H1 (cell line): ENCODE results near the gene OR8A1. TPM values are rescaled to one million over a fixed set of nuclear protein-coding genes. Genes with fewer than 3 reads are reported as not detected.

ENCODE experiments used
- CTCF ChIA-PET: fragments of 300-600 bp; sonication (Branson Sonifier 250); formaldehyde crosslinking; loops from one replicate; lab custom pipeline; 2021; ENCODE audit not compliant: partially characterized antibody; lab: Charles Lee
- POLR2A ChIA-PET: fragments of 300-600 bp; sonication (Branson Sonifier 250); formaldehyde crosslinking; loops from one replicate; lab custom pipeline; 2021; ENCODE audit warnings: inconsistent platforms; ENCODE audit not compliant: partially characterized antibody; lab: Charles Lee
- DNase-seq, 2 experiments: peaks; one replicate each; pipeline versions ENCODE4 v3.0.0 to v3.0.0-alpha.2; 2010 to 2022; ENCODE audit warnings: low spot score in 2 of 2, low read depth in 1 of 2, mixed read lengths in 1 of 2
- FAIRE-seq: peaks from 2 replicates; lab custom pipeline; 2011; peaks lifted over from hg19 to GRCh38; lab: Jason Lieb, UNC
- H2AFZ ChIP-seq: 2 replicates; pipeline ENCODE4 v1.8.1; 2012; ENCODE audit warnings: low read length, inconsistent platforms
- H2AK5ac ChIP-seq: 2 replicates; pipeline ENCODE4 v1.6.1; 2013; ENCODE audit warnings: low read depth, low read length
- H2BK120ac ChIP-seq: replicated peaks from 2 replicates; pipeline ENCODE3; 2013; ENCODE audit warnings: low read depth, low read length, inconsistent platforms
- H2BK12ac ChIP-seq: 2 replicates; pipeline ENCODE4 v1.6.1; 2013; ENCODE audit warnings: low read depth, low read length
- H2BK15ac ChIP-seq: 2 replicates; pipeline ENCODE4 v1.6.1; 2013; ENCODE audit warnings: low read length
- H2BK20ac ChIP-seq: 2 replicates; pipeline ENCODE4 v1.6.1; 2013; ENCODE audit warnings: low read length
- H2BK5ac ChIP-seq: 2 replicates; pipeline ENCODE4 v1.6.1; 2013; ENCODE audit warnings: low read depth, low read length
- H3K14ac ChIP-seq: 2 replicates; pipeline ENCODE4 v1.6.1; 2013; ENCODE audit warnings: inconsistent platforms; ENCODE audit not compliant: insufficient read length
- H3K18ac ChIP-seq: 2 replicates; pipeline ENCODE4 v1.6.1; 2013; ENCODE audit warnings: low read length; ENCODE audit errors: extremely low read depth
- H3K23ac ChIP-seq: 2 replicates; pipeline ENCODE4 v1.6.1; 2013; ENCODE audit warnings: inconsistent platforms; ENCODE audit not compliant: insufficient read length
- H3K23me2 ChIP-seq: 2 replicates; pipeline ENCODE4 v1.6.1; 2013; ENCODE audit warnings: low read depth, low read length
- H3K27ac ChIP-seq: 2 replicates; pipeline ENCODE4 v1.6.1; 2011; ENCODE audit warnings: low read depth, low read length, inconsistent platforms
- H3K27me3 ChIP-seq, 4 experiments: replicated peaks in 1 of 4; 1 replicate in 1 of 4; 2 replicates in 3 of 4; pipeline versions ENCODE4 v1.6.1 to v1.8.1; 2011 to 2013; ENCODE audit warnings: low read length in 3 of 4, mild to moderate bottlenecking in 3 of 4, inconsistent platforms in 2 of 4, mixed read lengths in 2 of 4, moderate library complexity in 1 of 4; ENCODE audit not compliant: control insufficient read depth in 3 of 4, insufficient read depth in 3 of 4; ENCODE audit errors: extremely low read depth in 1 of 4
- H3K36me3 ChIP-seq, 4 experiments: 2 replicates each; pipeline versions ENCODE4 v1.6.1 to v1.8.1; 2011 to 2013; ENCODE audit warnings: mild to moderate bottlenecking in 4 of 4, low read length in 3 of 4, moderate library complexity in 2 of 4, control low read depth in 1 of 4, inconsistent platforms in 1 of 4; ENCODE audit not compliant: insufficient read depth in 4 of 4, control insufficient read depth in 2 of 4
- H3K4ac ChIP-seq: replicated peaks from 2 replicates; pipeline ENCODE3; 2013; ENCODE audit warnings: low read length, low read depth, mixed read lengths, inconsistent platforms; ENCODE audit not compliant: insufficient read length
- H3K4me1 ChIP-seq, 4 experiments: replicated peaks in 1 of 4; 1 replicate in 1 of 4; 2 replicates in 3 of 4; pipeline versions ENCODE4 v1.6.1 to v1.8.1; 2011 to 2013; ENCODE audit warnings: low read length in 3 of 4, inconsistent platforms in 2 of 4, mixed read lengths in 1 of 4; ENCODE audit not compliant: insufficient read depth in 4 of 4, control insufficient read depth in 3 of 4
- H3K4me2 ChIP-seq, 2 experiments: 2 replicates each; pipeline versions ENCODE4 v1.6.1 to v1.8.1; 2011 to 2013; ENCODE audit warnings: low read depth in 2 of 2, low read length in 2 of 2, control low read depth in 1 of 2, inconsistent platforms in 1 of 2, mild to moderate bottlenecking in 1 of 2; ENCODE audit not compliant: insufficient read depth in 1 of 2
- H3K4me3 ChIP-seq, 4 experiments: fragments of 200-600, 300-600 bp in 1 of 4; sonication (generic), shearing (Covaris generic), sonication (Bioruptor Twin) in 1 of 4; 2 replicates each; pipeline versions ENCODE4 v1.5.1 to v1.8.1; 2011 to 2016; ENCODE audit warnings: low read length in 4 of 4, low read depth in 3 of 4, control low read depth in 2 of 4, inconsistent platforms in 2 of 4, mild to moderate bottlenecking in 2 of 4, mixed read lengths in 1 of 4, moderate library complexity in 1 of 4; ENCODE audit not compliant: insufficient read depth in 2 of 4; ENCODE audit errors: extremely low read depth in 1 of 4
- H3K56ac ChIP-seq: replicated peaks from 2 replicates; pipeline ENCODE3; 2013; ENCODE audit warnings: low read depth, mild to moderate bottlenecking, mixed read lengths, low read length, inconsistent platforms; ENCODE audit not compliant: insufficient read length
- H3K79me1 ChIP-seq: 2 replicates; pipeline ENCODE4 v1.6.1; 2013; ENCODE audit warnings: low read depth, low read length, control low read depth
- H3K79me2 ChIP-seq, 2 experiments: 2 replicates each; pipeline versions ENCODE4 v1.6.1 to v1.8.1; 2012 to 2013; ENCODE audit warnings: low read length in 2 of 2, mild to moderate bottlenecking in 2 of 2, inconsistent platforms in 1 of 2; ENCODE audit not compliant: insufficient read depth in 2 of 2, control insufficient read depth in 1 of 2
- H3K9ac ChIP-seq, 4 experiments: replicated peaks in 1 of 4; 1 replicate in 1 of 4; 2 replicates in 3 of 4; pipeline versions ENCODE4 v1.6.1 to v1.8.1; 2011 to 2013; ENCODE audit warnings: low read depth in 3 of 4, low read length in 3 of 4, control low read depth in 2 of 4, mild to moderate bottlenecking in 2 of 4, moderate library complexity in 2 of 4, inconsistent platforms in 1 of 4; ENCODE audit errors: extremely low read depth in 1 of 4
- H3K9me3 ChIP-seq, 2 experiments: 2 replicates each; pipeline versions ENCODE4 v1.6.1 to v1.8.1; 2012 to 2013; ENCODE audit warnings: mild to moderate bottlenecking in 2 of 2, moderate library complexity in 2 of 2, control low read depth in 1 of 2, inconsistent platforms in 1 of 2, low read depth in 1 of 2, low read length in 1 of 2, mixed read lengths in 1 of 2; ENCODE audit not compliant: insufficient read depth in 2 of 2
- H4K20me1 ChIP-seq, 2 experiments: replicated peaks in 1 of 2; 2 replicates each; pipeline versions ENCODE3 to v1.8.1; 2011 to 2013; ENCODE audit warnings: inconsistent platforms in 2 of 2, low read length in 2 of 2, mild to moderate bottlenecking in 1 of 2; ENCODE audit not compliant: insufficient read depth in 2 of 2, control insufficient read depth in 1 of 2
- H4K5ac ChIP-seq: 2 replicates; pipeline ENCODE4 v1.6.1; 2013; ENCODE audit warnings: low read length, low read depth, mixed read lengths, inconsistent platforms; ENCODE audit not compliant: insufficient read length
- H4K8ac ChIP-seq: 2 replicates; pipeline ENCODE4 v1.8.0; 2013; ENCODE audit warnings: mild to moderate bottlenecking, moderate library complexity, low read length, inconsistent platforms; ENCODE audit not compliant: insufficient read depth; ENCODE audit errors: extremely low read depth
- H4K91ac ChIP-seq: replicated peaks from 2 replicates; pipeline ENCODE3; 2013; ENCODE audit warnings: low read length, mixed read lengths, inconsistent platforms; ENCODE audit not compliant: insufficient read length
- ASH2L ChIP-seq: fragments of 200-600, 300-600 bp; sonication (generic); IDR thresholded peaks from one replicate; pipeline ENCODE4 v1.7.1; 2017; ENCODE audit warnings: low read length
- BCL11A ChIP-seq, 2 experiments: IDR thresholded peaks; one replicate each; pipeline ENCODE4 v1.6.1; 2011; ENCODE audit warnings: low read depth in 2 of 2, low read length in 2 of 2, mild to moderate bottlenecking in 2 of 2
- BRCA1 ChIP-seq: IDR thresholded peaks from 2 replicates; pipeline ENCODE4 v1.6.1; 2012; ENCODE audit warnings: low read depth, low read length, improper control_type of control experiment
- CBX5 ChIP-seq: fragments of 300-800, 300-1000 bp; sonication (generic); IDR thresholded peaks from 2 replicates; pipeline ENCODE4 v1.7.1; 2016; ENCODE audit warnings: antibody characterized with exemption, low read length, low read depth
- CHD2 ChIP-seq: IDR thresholded peaks from 2 replicates; pipeline ENCODE4 v1.6.1; 2012; ENCODE audit warnings: low read length, improper control_type of control experiment
- HDAC2 ChIP-seq, 2 experiments: fragments of 300-600 bp in 1 of 2; sonication (generic) in 1 of 2; IDR thresholded peaks; 2 replicates each; pipeline ENCODE4 v1.6.1; 2011 to 2012; ENCODE audit warnings: low read depth in 2 of 2, low read length in 2 of 2, mild to moderate bottlenecking in 2 of 2, moderate library complexity in 2 of 2, borderline replicate concordance in 1 of 2, inconsistent platforms in 1 of 2
- KDM1A ChIP-seq: fragments of 200-600, 300-600 bp; sonication (generic); IDR thresholded peaks from 2 replicates; pipeline ENCODE4 v1.7.1; 2016; ENCODE audit warnings: mild to moderate bottlenecking, low read length, borderline replicate concordance
- KDM4A ChIP-seq: IDR thresholded peaks from one replicate; pipeline ENCODE4 v1.7.1; 2012; ENCODE audit warnings: low read depth, mild to moderate bottlenecking, moderate library complexity, low read length, inconsistent platforms; ENCODE audit not compliant: severe bottlenecking
- POLR2A ChIP-seq, 2 experiments: IDR thresholded peaks; 1 replicate in 1 of 2; 2 replicates in 1 of 2; pipeline ENCODE4 v1.6.1; 2011; ENCODE audit warnings: low read depth in 2 of 2, low read length in 2 of 2, mild to moderate bottlenecking in 2 of 2; ENCODE audit errors: control extremely low read depth in 1 of 2
- RBBP5 ChIP-seq: IDR thresholded peaks from 2 replicates; pipeline ENCODE4 v1.7.1; 2012; ENCODE audit warnings: low read depth, mild to moderate bottlenecking, inconsistent platforms, low read length, moderate library complexity, borderline replicate concordance
- RXRA ChIP-seq: IDR thresholded peaks from 2 replicates; pipeline ENCODE4 v1.6.1; 2011; ENCODE audit warnings: low read depth, mild to moderate bottlenecking, low read length, moderate library complexity; ENCODE audit not compliant: insufficient read depth
- SRF ChIP-seq: IDR thresholded peaks from 2 replicates; pipeline ENCODE4 v1.6.1; 2011; ENCODE audit warnings: mild to moderate bottlenecking, low read depth, low read length, moderate library complexity
- WGBS, 2 experiments: shearing (Covaris generic) in 1 of 2; methylation state at CpG; one replicate each; pipeline versions ENCODE4 v1.1.6 to v1.1.7; 2013 to 2015; ENCODE audit warnings: low lambda C conversion rate in 2 of 2, mixed read lengths in 2 of 2, inconsistent platforms in 1 of 2, low coverage in 1 of 2, missing lambda C conversion rate in 1 of 2; ENCODE audit not compliant: insufficient replicate concordance in 2 of 2, insufficient coverage in 1 of 2, insufficient read length in 1 of 2; ENCODE audit errors: extremely low coverage in 1 of 2, missing lambda C conversion rate in 1 of 2; 5-methylcytosine and 5-hydroxymethylcytosine counted together
- polyA plus RNA-seq, 7 experiments: library from polyadenylated mRNA; depleted of rRNA in 3 of 7; stranded (reverse) in 5 of 7; unstranded in 2 of 7; fragments of >200 nt in 5 of 7; fragments of 200-250 nt in 2 of 7; gene quantifications; 1 replicate in 5 of 7; 2 replicates in 1 of 7; 4 replicates in 1 of 7; pipeline versions ENCODE4 v1.2.1 to v1.2.3, GENCODE V29; 2011 to 2013; ENCODE audit warnings: missing spikeins in 2 of 7, mixed read lengths in 2 of 7
- total RNA-seq: library from RNA; stranded (reverse); fragmentation: NEBNext Ultra II Directional; extraction: Animal tissue kit (Norgen Biotek cat#: 25700); gene quantifications from 2 replicates; pipeline ENCODE4 v1.2.1, GENCODE V29; 2021
- TF ChIP-seq, protein P1 (sequence below): IDR thresholded peaks from 2 replicates; pipeline ENCODE4 v1.6.1; 2011; ENCODE audit warnings: low read depth, mild to moderate bottlenecking, low read length; ENCODE audit not compliant: insufficient read depth
- TF ChIP-seq, protein P2 (sequence below): IDR thresholded peaks from 2 replicates; pipeline ENCODE4 v1.6.1; 2012; ENCODE audit warnings: inconsistent platforms

The OR8A1 gene
- total and polyA plus RNA-seq, 2 of the 8 experiments (the other 6 are each of a cell fraction or from before 2014, with no cell fraction given) = not detected

DNA sequence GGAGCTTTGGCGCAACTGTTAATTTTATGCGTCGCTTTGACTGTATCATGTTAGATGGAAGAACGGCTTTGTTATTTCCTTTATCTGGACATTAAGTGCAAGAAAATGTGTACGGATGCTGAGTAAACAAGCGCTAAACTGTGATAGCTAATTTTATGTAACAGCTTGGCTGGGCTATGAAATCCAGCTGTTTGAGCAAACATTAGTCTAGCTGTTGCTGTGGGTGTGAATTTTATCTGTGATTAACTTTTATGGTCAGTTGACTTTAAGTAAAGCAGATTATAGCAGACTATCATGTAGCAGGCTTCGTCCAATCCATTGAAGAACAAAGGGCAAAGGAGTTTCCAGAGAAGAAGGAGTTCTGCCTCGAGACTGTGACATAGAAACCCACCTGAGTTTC is 14.0 kb downstream of the OR8A1 start:
- H4K8ac ChIP-seq = no peak overlapping the region
- H3K4me1 ChIP-seq = peaks cover 0 to 3% (median 0%) of the 10 kb centered on the region in 4 experiments; a peak in 1 of 7 replicates
- no peak overlapping the region for H2BK15ac ChIP-seq
- H3K27me3 ChIP-seq = no peaks in the 10 kb centered on the region
- H3K79me1 ChIP-seq = no peaks in the 10 kb centered on the region
- no peak overlapping the region for H2AK5ac ChIP-seq
- H4K20me1 ChIP-seq = no peaks in the 10 kb centered on the region
- no peaks in the 10 kb centered on the region for H3K9me3 ChIP-seq
- H3K18ac ChIP-seq = no peak overlapping the region
- H2AFZ ChIP-seq = no peak overlapping the region
- 95% methylated on average over 8 of the region's 8 CpGs; no CpG with 5 or more reads in 1 of the 2 experiments for WGBS, 2 experiments
- H3K4ac ChIP-seq = no peak overlapping the region
- DNase-seq (no peak), FAIRE-seq (no peak)
- no peaks in the 10 kb centered on the region for H3K79me2 ChIP-seq
- no peak overlapping the region for H3K4me3 ChIP-seq
- no peak overlapping the region for H4K5ac ChIP-seq
- no peak overlapping the region for H2BK5ac ChIP-seq
- H2BK12ac ChIP-seq = no peak overlapping the region
- no peak overlapping the region for H2BK120ac ChIP-seq
- H3K36me3 ChIP-seq = no peaks in the 10 kb centered on the region
- H3K23me2 ChIP-seq = no peaks in the 10 kb centered on the region
- no peak overlapping the region for H3K56ac ChIP-seq
- no peak overlapping the region for H3K23ac ChIP-seq
- H3K27ac ChIP-seq = no peak overlapping the region
- H2BK20ac ChIP-seq = no peak overlapping the region
- H3K4me2 ChIP-seq = no peak overlapping the region
- H3K14ac ChIP-seq = no peak overlapping the region
- no peak overlapping the region for H3K9ac ChIP-seq
- no peak overlapping the region for H4K91ac ChIP-seq
- ChIA-PET POLR2A (no interaction called here), CTCF (interaction anchor here (0.6 to 5.3 kb wide), 11 partner anchors 7 to 512 kb away, joined by 3 to 59 read pairs (median 3); no protein-coding TSS in a partner anchor)
- TF ChIP-seq CHD2 (no peak), KDM1A (no peak), ASH2L (no peak), HDAC2 (IDR thresholded peaks at IDR 0.05; ENCODE audit: borderline replicate concordance in 1 of 2, low read depth in 2 of 2, low read length in 2 of 2) (no peak), BRCA1 (no peak), SRF (no peak), CBX5 (no peak), KDM4A (no peak), POLR2A (IDR thresholded peaks at IDR 0.05; ENCODE audit: control extremely low read depth in 1 of 2, low read depth in 2 of 2, low read length in 2 of 2) (no peak), RXRA (no peak), RBBP5 (no peak), BCL11A (IDR thresholded peaks at IDR 0.05; ENCODE audit: low read depth in 2 of 2, low read length in 2 of 2) (no peak)
- TF ChIP-seq, protein P1, sequence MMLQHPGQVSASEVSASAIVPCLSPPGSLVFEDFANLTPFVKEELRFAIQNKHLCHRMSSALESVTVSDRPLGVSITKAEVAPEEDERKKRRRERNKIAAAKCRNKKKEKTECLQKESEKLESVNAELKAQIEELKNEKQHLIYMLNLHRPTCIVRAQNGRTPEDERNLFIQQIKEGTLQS = no peak
- TF ChIP-seq, protein P2, sequence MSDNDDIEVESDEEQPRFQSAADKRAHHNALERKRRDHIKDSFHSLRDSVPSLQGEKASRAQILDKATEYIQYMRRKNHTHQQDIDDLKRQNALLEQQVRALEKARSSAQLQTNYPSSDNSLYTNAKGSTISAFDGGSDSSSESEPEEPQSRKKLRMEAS = no peak
